BJ (cell line): ENCODE results near the gene APBB2. TPM values are rescaled to one million over a fixed set of nuclear protein-coding genes. Genes with fewer than 3 reads are reported as not detected.

Experiments used
- CTCF ChIA-PET: fragments of 350-600 bp; formaldehyde crosslinking; extraction: SDS; loops from one replicate; lab custom pipeline; 2021; ENCODE audit warnings: antibody characterized with exemption, inconsistent platforms; lab: Yijun Ruan, JAX
- POLR2A ChIA-PET: fragments of 300-600 bp; sonication (Branson Sonifier 250); formaldehyde crosslinking; extraction: SDS; loops from one replicate; lab custom pipeline; 2021; ENCODE audit warnings: antibody characterized with exemption; lab: Charles Lee
- DNase-seq: peaks from one replicate; pipeline ENCODE4 v3.0.0-alpha.2; 2011; ENCODE audit warnings: low read depth
- H3K27me3 ChIP-seq: 2 replicates; pipeline ENCODE4 v1.6.0; 2011; ENCODE audit warnings: low read length; ENCODE audit not compliant: control insufficient read depth, insufficient read depth
- H3K36me3 ChIP-seq: 2 replicates; pipeline ENCODE4 v1.5.1; 2011; ENCODE audit warnings: low read length; ENCODE audit not compliant: control insufficient read depth, insufficient read depth
- H3K4me3 ChIP-seq: 2 replicates; pipeline ENCODE4 v1.5.1; 2011; ENCODE audit warnings: low read depth, mild to moderate bottlenecking, control low read depth, low read length
- CTCF ChIP-seq: IDR thresholded peaks from 2 replicates; pipeline ENCODE4 v1.5.1; 2011; ENCODE audit warnings: low read depth, mild to moderate bottlenecking, control low read depth, inconsistent platforms, low read length, moderate library complexity; ENCODE audit not compliant: insufficient read depth
- polyA plus RNA-seq: library from polyadenylated mRNA; depleted of rRNA; stranded (reverse); fragments of >200 nt; gene quantifications from 2 replicates; pipeline ENCODE4 v1.2.3, GENCODE V29; 2011

The APBB2 gene
- polyA plus RNA-seq, 1 experiment, result 50.3 TPM

GRCh38 chr4:41185614-41186592 lies 28.4 kb downstream of the APBB2 start:
- no peaks in the 10 kb centered on the region for H3K27me3 ChIP-seq
- TF ChIP-seq CTCF, result no peak
- ChIA-PET POLR2A (no interaction called here), CTCF (interaction anchor here (0.9 to 1.8 kb wide), 2 partner anchors 15 to 43 kb away, joined by 5 read pairs; no protein-coding TSS in a partner anchor)
- H3K4me3 ChIP-seq, result no peak overlapping the region
- no peak for DNase-seq
- no peaks in the 10 kb centered on the region for H3K36me3 ChIP-seq

- ChIA-PET CTCF (no interaction called here), POLR2A (no interaction called here)
- no peak for DNase-seq
- H3K36me3 ChIP-seq, result no peaks in the 10 kb centered on the region
- no peaks in the 10 kb centered on the region for H3K27me3 ChIP-seq
- H3K4me3 ChIP-seq, result no peak overlapping the region
- no peak for TF ChIP-seq CTCF
Observed at GRCh38 chr4:41184009-41184408, 30.3 kb downstream of the APBB2 start.

- no peaks in the 10 kb centered on the region for H3K27me3 ChIP-seq
- ChIA-PET POLR2A (no interaction called here), CTCF (no interaction called here)
- no peaks in the 10 kb centered on the region for H3K36me3 ChIP-seq
- H3K4me3 ChIP-seq, result no peak overlapping the region
- no peak for TF ChIP-seq CTCF
- no peak for DNase-seq
Observed at GRCh38 chr4:41183021-41183553, 31.3 kb downstream of the APBB2 start.

GRCh38 chr4:41181037-41181436 lies 33.3 kb downstream of the APBB2 start:
- TF ChIP-seq CTCF, result no peak
- ChIA-PET CTCF (interaction anchor here (0.6 to 1.3 kb wide), 3 partner anchors 31 to 256 kb away, joined by 3 to 5 read pairs (median 4); no protein-coding TSS in a partner anchor), POLR2A (no interaction called here)
- Histone ChIP-seq H3K27me3 (no peaks in the 10 kb centered on the region), H3K4me3 (no peak overlapping the region), H3K36me3 (no peaks in the 10 kb centered on the region)
- no peak for DNase-seq

- Histone ChIP-seq H3K27me3 (no peaks in the 10 kb centered on the region), H3K4me3 (no peak overlapping the region), H3K36me3 (no peaks in the 10 kb centered on the region)
- CTCF ChIA-PET, result interaction anchor here (0.6 kb wide), 1 partner anchor 513 kb away, joined by 3 read pairs; no protein-coding TSS in a partner anchor
- DNase-seq, result no peak
- POLR2A ChIA-PET, result no interaction called here
- no peak for TF ChIP-seq CTCF
Observed at GRCh38 chr4:41179498-41180195, 34.7 kb downstream of the APBB2 start.
